Osteocyte (in vitro differentiated cells): ENCODE data around the gene CDH19. TPM values are rescaled to one million over a fixed set of nuclear protein-coding genes. Genes with fewer than 3 reads are reported as not detected.

Source experiments
- DNase-seq: peaks from one replicate; pipeline ENCODE4 v3.0.0; 2021; ENCODE audit warnings: mixed read lengths; ENCODE audit not compliant: unreplicated experiment; ENCODE audit errors: extremely low spot score
- H3K27ac Mint-ChIP-seq: one replicate; pipeline ENCODE4 v1.8.0; 2021; ENCODE audit warnings: mild to moderate bottlenecking, mixed read lengths; ENCODE audit not compliant: unreplicated experiment
- H3K27me3 Mint-ChIP-seq: one replicate; pipeline ENCODE4 v1.8.0; 2021; ENCODE audit warnings: mixed read lengths; ENCODE audit not compliant: unreplicated experiment
- H3K36me3 Mint-ChIP-seq: one replicate; pipeline ENCODE4 v1.8.0; 2021; ENCODE audit warnings: mixed read lengths; ENCODE audit not compliant: unreplicated experiment
- H3K4me1 Mint-ChIP-seq: one replicate; pipeline ENCODE4 v1.8.0; 2021; ENCODE audit warnings: mixed read lengths; ENCODE audit not compliant: unreplicated experiment
- H3K4me3 Mint-ChIP-seq: one replicate; pipeline ENCODE4 v1.8.0; 2021; ENCODE audit warnings: mild to moderate bottlenecking, moderate library complexity, mixed read lengths; ENCODE audit not compliant: unreplicated experiment
- H3K9me3 Mint-ChIP-seq: one replicate; pipeline ENCODE4 v1.8.0; 2021; ENCODE audit warnings: mixed read lengths; ENCODE audit not compliant: unreplicated experiment
- CTCF ChIP-seq: fragments of 200-600 bp; sonication (generic); IDR thresholded peaks from 2 replicates; pipeline ENCODE4 v1.5.0; 2021; ENCODE audit warnings: antibody characterized with exemption, mild to moderate bottlenecking, moderate library complexity
- total RNA-seq: library from RNA; stranded (reverse); gene quantifications from 2 replicates; pipeline ENCODE4 v1.2.1, GENCODE V29; 2021

The CDH19 gene
- total RNA-seq, 1 donor from 2014 or later, result not detected

DNA sequence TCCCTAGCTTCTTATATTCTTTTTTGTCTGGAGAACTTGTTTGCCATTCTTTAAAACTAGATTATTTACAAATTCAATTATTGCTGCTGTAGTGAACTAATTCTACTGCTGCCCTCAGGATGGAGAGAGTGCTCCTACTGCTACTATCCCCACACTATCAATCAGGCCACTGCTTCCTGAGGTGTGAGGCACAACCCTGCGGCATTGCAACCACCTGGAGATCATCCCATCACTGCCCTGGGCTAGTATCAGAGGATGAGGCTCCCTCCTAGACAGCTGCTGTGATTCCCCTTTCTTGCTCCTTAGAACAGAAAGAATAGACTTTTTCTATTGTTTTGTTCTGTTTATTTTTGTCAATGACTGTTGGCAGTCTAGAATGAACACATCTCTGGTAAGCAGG lies 146.6 kb downstream of the CDH19 start:
- Mint-ChIP-seq H3K4me3 (no peak overlapping the region), H3K4me1 (no peaks in the 10 kb centered on the region), H3K9me3 (no peaks in the 10 kb centered on the region), H3K27me3 (no peaks in the 10 kb centered on the region), H3K27ac (no peak overlapping the region), H3K36me3 (no peaks in the 10 kb centered on the region)
- no peak for TF ChIP-seq CTCF
- DNase-seq, result no peak
